OCI-LY3 (cell line): ENCODE measurements around the gene USP32.
"Not testable (repeated sequence)": the region's sequence is repeated elsewhere in the genome, so short reads cannot be mapped to it uniquely, and the experiment has no call there.

Source experiments
- CTCF ChIP-seq: fragments of 200-600, 300-600 bp; sonication (generic); IDR thresholded peaks from 2 replicates; pipeline ENCODE4 v1.5.1; 2014; ENCODE audit warnings: antibody characterized with exemption, low read length, low read depth
- EZH2phosphoT487 ChIP-seq: fragments of 200-600 bp; shearing (Covaris generic); IDR thresholded peaks from 2 replicates; pipeline ENCODE4 v1.6.1; 2018; ENCODE audit warnings: antibody characterized with exemption, mixed run types, low read depth

GRCh38 chr17:60218774-60219173, 173.2 kb downstream of the USP32 start:
- not testable (repeated sequence) for TF ChIP-seq CTCF, EZH2phosphoT487
